K562 (cell line): ENCODE results near the gene ITGA2B. TPM values are rescaled to one million over a fixed set of nuclear protein-coding genes. Genes with fewer than 3 reads are reported as not detected.

Experiments
- DACH1 ChIP-seq: fragments of 450-650 bp; IDR thresholded peaks from 2 replicates; pipeline ENCODE4 v1.6.1; 2018; ENCODE audit not compliant: partially characterized antibody
- MGA ChIP-seq: fragments of 450-650 bp; IDR thresholded peaks from 2 replicates; pipeline ENCODE4 v1.6.1; 2016; ENCODE audit warnings: mild to moderate bottlenecking, moderate library complexity
- MNT ChIP-seq, 2 experiments: fragments of 450-650 bp; conservative IDR thresholded peaks; 2 replicates each; pipeline ENCODE4 v1.6.1; 2017; ENCODE audit warnings: mild to moderate bottlenecking in 2 of 2, moderate library complexity in 2 of 2
- NFE2L1 ChIP-seq: fragments of 450-650 bp; IDR thresholded peaks from 2 replicates; pipeline ENCODE4 v1.6.1; 2016; ENCODE audit warnings: missing genetic modification characterization, low read depth, mild to moderate bottlenecking, missing compliant biosample characterization, moderate library complexity, borderline replicate concordance
- NRF1 ChIP-seq, 2 experiments: fragments of 450-650 bp; IDR thresholded peaks in 1 of 2; conservative IDR thresholded peaks in 1 of 2; 2 replicates each; pipeline ENCODE4 v1.6.1; 2014; ENCODE audit warnings: mild to moderate bottlenecking in 2 of 2
- PHF21A ChIP-seq: fragments of 450-650 bp; IDR thresholded peaks from 2 replicates; pipeline ENCODE4 v1.6.1; 2017; ENCODE audit warnings: low read depth, borderline replicate concordance
- POLR2H ChIP-seq: IDR thresholded peaks from 2 replicates; pipeline ENCODE4 v1.6.1; 2016; ENCODE audit warnings: missing genetic modification characterization, low read depth, mild to moderate bottlenecking, control low read depth, missing compliant biosample characterization, moderate library complexity
- TSHZ1 ChIP-seq: fragments of 250-450 bp; sonication (Bioruptor Pico); IDR thresholded peaks from 2 replicates; pipeline ENCODE4 v1.4.0; 2020; ENCODE audit warnings: mild to moderate bottlenecking, moderate library complexity
- YBX1 ChIP-seq: fragments of 450-650 bp; IDR thresholded peaks from 2 replicates; pipeline ENCODE4 v1.7.1; 2016; ENCODE audit warnings: mild to moderate bottlenecking
- ZNF133 ChIP-seq: fragments of 250-450 bp; sonication (Bioruptor Pico); IDR thresholded peaks from 2 replicates; pipeline ENCODE4 v1.4.0; 2020; ENCODE audit warnings: mild to moderate bottlenecking
- polyA plus RNA-seq, 8 experiments: library from polyadenylated mRNA; depleted of rRNA in 4 of 8; stranded (reverse) in 5 of 8; unstranded in 3 of 8; fragments of >200 nt; fragmentation: Nextera tagmentation in 2 of 8; fragmentation: Illumina TruSeq in 1 of 8; extraction: Ambion mirVana in 2 of 8; extraction: Trizol in 1 of 8; gene quantifications; 2 replicates each; pipeline versions ENCODE4 v1.2.1 to v1.2.3, GENCODE V29; 2011 to 2014; ENCODE audit warnings: inconsistent platforms in 1 of 8, missing spikeins in 1 of 8
- total RNA-seq, 7 experiments: library from RNA; depleted of rRNA in 6 of 7; stranded (reverse); fragments of >200 nt in 6 of 7; fragmentation: Illumina TruSeq in 2 of 7; extraction: Trizol in 2 of 7; gene quantifications; 2 replicates each; pipeline versions ENCODE4 v1.2.1 to v1.2.3, GENCODE V29; 2011 to 2021; ENCODE audit warnings: low replicate concordance in 1 of 7

Gene ITGA2B
- total and polyA plus RNA-seq, 9 of the 15 experiments (the other 6 are each of a cell fraction or from before 2014, with no cell fraction given): 1.1 to 26.4 (median 5.6) TPM

- TF ChIP-seq MGA (peak; percentile 92), PHF21A (no peak), DACH1 (no peak), ZNF133 (CRISPR knock-in tag) (no peak), TSHZ1 (CRISPR knock-in tag) (no peak), YBX1 (no peak), NFE2L1 (tag) (no peak), POLR2H (tag) (no peak), MNT (conservative IDR thresholded peaks at IDR 0.05) (peak; percentile 99 to 100), NRF1 (conservative IDR thresholded peaks at IDR 0.05 in 1 of 2, IDR thresholded peaks at IDR 0.05 in 1 of 2) (peak; percentile 28 to 44; a peak in 1 of 4 replicates)
Observed at GRCh38 chr17:44326861-44327444, 62.5 kb downstream of the ITGA2B start (continued).
